OCI-LY7 (cell line): ENCODE data around the gene LRRC74A. TPM values are rescaled to one million over a fixed set of nuclear protein-coding genes. Genes with fewer than 3 reads are reported as not detected.
A peak's percentile ranks its signal among the peaks of the same experiment; 100 is the strongest.

Experiments used
- BruUV-seq: library from RNA; stranded (reverse); fragments of 400-500 nt; replicated peaks from 2 replicates; lab custom pipeline; 2021; lab: Mats Ljungman, UMichigan
- CTCF ChIA-PET: fragments of 300-600 bp; sonication (Branson Sonifier 250); formaldehyde crosslinking; loops from one replicate; lab custom pipeline; 2022; ENCODE audit warnings: antibody characterized with exemption; ENCODE audit not compliant: unreplicated experiment; lab: Charles Lee
- POLR2A ChIA-PET: fragments of 300-600 bp; sonication (Branson Sonifier 250); formaldehyde crosslinking; loops from one replicate; lab custom pipeline; 2022; ENCODE audit warnings: antibody characterized with exemption; lab: Charles Lee
- DNase-seq: peaks from one replicate; pipeline ENCODE4 v3.0.0-alpha.2; 2015; ENCODE audit warnings: low spot score
- H2AFZ ChIP-seq: fragments of 200-600 bp; sonication (generic), shearing (Covaris generic); 2 replicates; pipeline ENCODE4 v1.6.1; 2014; ENCODE audit warnings: mild to moderate bottlenecking, antibody characterized with exemption, low read length, moderate library complexity
- H3K27ac ChIP-seq: fragments of 200-600 bp; sonication (generic); 2 replicates; pipeline ENCODE4 v1.5.1; 2014; ENCODE audit warnings: mixed run types, low read depth, mild to moderate bottlenecking, moderate library complexity, low read length, inconsistent platforms; ENCODE audit not compliant: poor library complexity, severe bottlenecking
- H3K36me3 ChIP-seq: fragments of 200-600 bp; sonication (generic); 2 replicates; pipeline ENCODE4 v1.6.1; 2014; ENCODE audit warnings: mild to moderate bottlenecking, antibody characterized with exemption, low read length, moderate library complexity, mixed read lengths; ENCODE audit not compliant: insufficient read depth
- H3K4me1 ChIP-seq: fragments of 200-600 bp; sonication (generic); 2 replicates; pipeline ENCODE4 v1.5.1; 2014; ENCODE audit warnings: mild to moderate bottlenecking, low read length; ENCODE audit not compliant: insufficient read depth, poor library complexity, severe bottlenecking
- H3K4me2 ChIP-seq: fragments of 200-600 bp; sonication (generic); 2 replicates; pipeline ENCODE4 v1.6.1; 2014; ENCODE audit warnings: mild to moderate bottlenecking, low read length
- H3K4me3 ChIP-seq: fragments of 200-600 bp; sonication (generic); 2 replicates; pipeline ENCODE4 v1.5.1; 2014; ENCODE audit warnings: mild to moderate bottlenecking, low read depth, low read length; ENCODE audit not compliant: poor library complexity, severe bottlenecking
- H3K79me2 ChIP-seq: fragments of 200-600 bp; sonication (generic); 2 replicates; pipeline ENCODE4 v1.6.1; 2016; ENCODE audit warnings: low read depth, mild to moderate bottlenecking, low read length, moderate library complexity, mixed read lengths; ENCODE audit not compliant: insufficient read depth
- H3K9me2 ChIP-seq: fragments of 200-600 bp; sonication (generic); 2 replicates; pipeline ENCODE4 v1.6.1; 2016; ENCODE audit warnings: mild to moderate bottlenecking, low read length, mixed read lengths; ENCODE audit not compliant: insufficient read depth
- H3K9me3 ChIP-seq: fragments of 200-600 bp; sonication (generic); 2 replicates; pipeline ENCODE4 v1.6.1; 2014; ENCODE audit warnings: mild to moderate bottlenecking, mixed run types, low read length, mixed read lengths
- H4K20me1 ChIP-seq: fragments of 200-600 bp; sonication (generic); 2 replicates; pipeline ENCODE4 v1.6.1; 2014; ENCODE audit warnings: mild to moderate bottlenecking, antibody characterized with exemption, low read length, moderate library complexity, mixed read lengths; ENCODE audit not compliant: insufficient read depth
- EZH2phosphoT487 ChIP-seq: fragments of 200-600 bp; sonication (generic); IDR thresholded peaks from 2 replicates; pipeline ENCODE4 v1.6.1; 2018; ENCODE audit warnings: low read depth, borderline replicate concordance, mild to moderate bottlenecking, mixed run types, antibody characterized with exemption, low read length, moderate library complexity, mixed read lengths
- intact Hi-C: fragments of 100-400 bp; cut with micrococcal nuclease; formaldehyde crosslinking; loops from one replicate; pipeline ENCODE4 v1.10.0; 2022; ENCODE audit not compliant: unreplicated experiment
- total RNA-seq, 2 experiments: library from RNA; depleted of rRNA in 1 of 2; stranded (reverse); fragments of >200 nt in 1 of 2; shearing (Covaris generic) in 1 of 2; gene quantifications; 2 replicates each; pipeline ENCODE4 v1.2.3, GENCODE V29; 2014 to 2022
- TF ChIP-seq, protein P1 (sequence below): fragments of 200-600 bp; sonication (generic); conservative IDR thresholded peaks from 2 replicates; pipeline ENCODE4 v1.5.1; 2014; ENCODE audit warnings: mild to moderate bottlenecking, antibody characterized with exemption, low read length, moderate library complexity, mixed read lengths

Gene LRRC74A
- total RNA-seq, 2 experiments from 2014 or later: not detected

DNA sequence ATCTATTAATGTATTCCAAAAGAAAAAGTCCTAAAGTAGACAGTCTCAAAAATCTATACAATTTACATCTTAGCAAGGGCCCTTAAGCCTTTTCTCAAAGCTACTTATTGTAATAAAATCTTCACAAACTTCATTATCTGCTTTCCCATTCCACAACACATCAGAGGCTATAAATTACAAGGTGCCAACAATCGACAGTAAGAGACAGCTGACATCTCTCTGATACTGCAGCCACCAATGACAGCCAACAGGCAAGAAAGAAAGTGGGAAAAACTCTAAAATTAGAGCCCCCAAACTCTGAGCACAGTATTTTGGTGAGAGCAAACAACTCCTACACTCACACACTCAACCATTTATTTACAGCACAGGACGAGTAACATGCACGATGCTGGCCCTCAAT lies 15.7 kb upstream of the LRRC74A start:
- DNase-seq: no peak
- BruUV-seq: no TSS peak
- no peaks in the 10 kb centered on the region for H3K9me3 ChIP-seq
- peaks cover 22% of the 10 kb centered on the region for H3K4me1 ChIP-seq
- H3K9me2 ChIP-seq: no peaks in the 10 kb centered on the region
- ChIA-PET POLR2A (interaction anchor here (0.7 to 1.8 kb wide), 10 partner anchors 8 to 279 kb away, joined by 3 to 6 read pairs (median 5); no protein-coding TSS in a partner anchor), CTCF (interaction anchor here (0.9 to 1.6 kb wide), 3 partner anchors 12 to 101 kb away, joined by 3 to 6 read pairs (median 4); no protein-coding TSS in a partner anchor)
- peak overlapping the region; percentile 44; the same call in 1 of the 2 replicates for H2AFZ ChIP-seq
- peak overlapping the region; percentile 94 for H3K4me2 ChIP-seq
- H3K79me2 ChIP-seq: peaks cover 11% of the 10 kb centered on the region; the same call in 1 of the 2 replicates
- TF ChIP-seq, protein P1, sequence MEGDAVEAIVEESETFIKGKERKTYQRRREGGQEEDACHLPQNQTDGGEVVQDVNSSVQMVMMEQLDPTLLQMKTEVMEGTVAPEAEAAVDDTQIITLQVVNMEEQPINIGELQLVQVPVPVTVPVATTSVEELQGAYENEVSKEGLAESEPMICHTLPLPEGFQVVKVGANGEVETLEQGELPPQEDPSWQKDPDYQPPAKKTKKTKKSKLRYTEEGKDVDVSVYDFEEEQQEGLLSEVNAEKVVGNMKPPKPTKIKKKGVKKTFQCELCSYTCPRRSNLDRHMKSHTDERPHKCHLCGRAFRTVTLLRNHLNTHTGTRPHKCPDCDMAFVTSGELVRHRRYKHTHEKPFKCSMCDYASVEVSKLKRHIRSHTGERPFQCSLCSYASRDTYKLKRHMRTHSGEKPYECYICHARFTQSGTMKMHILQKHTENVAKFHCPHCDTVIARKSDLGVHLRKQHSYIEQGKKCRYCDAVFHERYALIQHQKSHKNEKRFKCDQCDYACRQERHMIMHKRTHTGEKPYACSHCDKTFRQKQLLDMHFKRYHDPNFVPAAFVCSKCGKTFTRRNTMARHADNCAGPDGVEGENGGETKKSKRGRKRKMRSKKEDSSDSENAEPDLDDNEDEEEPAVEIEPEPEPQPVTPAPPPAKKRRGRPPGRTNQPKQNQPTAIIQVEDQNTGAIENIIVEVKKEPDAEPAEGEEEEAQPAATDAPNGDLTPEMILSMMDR: no peak
- TF ChIP-seq EZH2phosphoT487: no peak
- H3K27ac ChIP-seq: no peak overlapping the region
- peaks cover 38% of the 10 kb centered on the region for H3K36me3 ChIP-seq
- no peaks in the 10 kb centered on the region for H4K20me1 ChIP-seq
- H3K4me3 ChIP-seq: peak overlapping the region; percentile 83
- intact Hi-C loops: no loop called here

DNA sequence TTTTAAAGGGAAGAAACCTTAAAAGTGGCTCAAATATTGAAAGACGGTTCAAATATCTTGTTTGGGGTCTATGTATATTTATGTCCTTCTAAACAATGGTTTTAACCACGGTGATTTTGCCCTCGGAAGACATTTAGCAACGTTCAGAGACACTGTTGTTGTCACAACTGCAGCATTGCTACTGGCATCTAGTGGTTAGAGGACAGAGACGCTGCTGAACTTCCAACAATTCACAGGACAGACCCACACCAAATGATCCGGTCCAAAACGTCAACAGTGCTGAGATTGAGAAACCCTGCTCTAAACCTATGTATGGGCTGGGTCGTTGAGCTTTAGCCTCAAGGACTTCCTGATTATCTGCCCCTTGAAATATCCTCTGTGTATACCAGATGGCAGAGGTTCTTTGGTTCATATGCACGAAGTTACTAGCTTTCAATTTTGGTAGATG lies 15.2 kb upstream of the LRRC74A start:
- peaks cover 11% of the 10 kb centered on the region; the same call in 1 of the 2 replicates for H3K79me2 ChIP-seq
- H3K9me3 ChIP-seq: no peaks in the 10 kb centered on the region
- peak overlapping the region; percentile 44; the same call in 1 of the 2 replicates for H2AFZ ChIP-seq
- peak; percentile 56 for DNase-seq
- CTCF ChIA-PET: interaction anchor here (0.9 to 1.6 kb wide), 3 partner anchors 26 to 101 kb away, joined by 4 to 7 read pairs (median 6); no protein-coding TSS in a partner anchor
- TF ChIP-seq, protein P1: peak; percentile 82
- no peak for TF ChIP-seq EZH2phosphoT487
- no peaks in the 10 kb centered on the region for H4K20me1 ChIP-seq
- BruUV-seq: no TSS peak
- H3K4me2 ChIP-seq: peak overlapping the region; percentile 94
- peaks cover 34% of the 10 kb centered on the region for H3K36me3 ChIP-seq
- H3K9me2 ChIP-seq: no peaks in the 10 kb centered on the region
- H3K4me3 ChIP-seq: peak overlapping the region; percentile 83
- intact Hi-C loops: loop anchor here (1.0 kb wide), 1 partner anchor 101 kb away; no protein-coding TSS in a partner anchor
- H3K4me1 ChIP-seq: peaks cover 22% of the 10 kb centered on the region
- H3K27ac ChIP-seq: peak overlapping the region; percentile 42
- POLR2A ChIA-PET: interaction anchor here (0.6 to 1.8 kb wide), 13 partner anchors 9 to 597 kb away, joined by 3 to 6 read pairs (median 4); partner anchors contain the start of gene CIPC
